MV-4-11 (cell line): Measurements from ENCODE around the gene MMP17.
A peak's percentile ranks its signal among the peaks of the same experiment; 100 is the strongest.
"Not testable (repeated sequence)": the region's sequence is repeated elsewhere in the genome, so short reads cannot be mapped to it uniquely, and the experiment has no call there.

Experiments used
- DNase-seq: peaks from one replicate; lab custom pipeline; 2025; lab: John Stamatoyannopoulos, UW

Gene MMP17

DNA sequence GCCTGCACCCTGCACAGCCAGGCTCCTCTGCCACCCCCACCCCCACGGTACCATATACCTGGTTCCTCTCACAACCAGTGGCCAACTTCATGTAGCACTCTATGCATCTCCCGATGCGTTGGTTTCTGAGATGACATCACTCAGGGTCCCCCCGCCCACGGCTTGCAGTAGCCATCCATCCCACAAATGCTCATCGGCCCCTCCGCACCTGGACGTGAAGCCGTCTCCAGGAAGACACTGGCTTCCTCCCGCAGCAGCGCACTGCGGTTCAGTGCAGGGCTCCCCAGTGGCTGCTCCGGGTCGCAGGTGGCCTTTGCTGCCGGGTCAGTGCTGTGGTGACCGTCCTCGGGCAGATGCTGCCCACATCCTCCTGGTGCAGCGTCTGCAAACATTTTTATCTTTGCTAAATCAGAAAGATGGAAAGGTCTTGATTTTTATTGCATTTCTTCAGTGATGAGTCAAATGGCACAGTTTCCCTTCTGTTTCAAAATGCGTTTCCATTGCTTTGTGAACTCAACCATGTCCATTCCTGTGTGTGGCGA lies 27.5 kb upstream of the MMP17 start:
- DNase-seq = no peak

DNA sequence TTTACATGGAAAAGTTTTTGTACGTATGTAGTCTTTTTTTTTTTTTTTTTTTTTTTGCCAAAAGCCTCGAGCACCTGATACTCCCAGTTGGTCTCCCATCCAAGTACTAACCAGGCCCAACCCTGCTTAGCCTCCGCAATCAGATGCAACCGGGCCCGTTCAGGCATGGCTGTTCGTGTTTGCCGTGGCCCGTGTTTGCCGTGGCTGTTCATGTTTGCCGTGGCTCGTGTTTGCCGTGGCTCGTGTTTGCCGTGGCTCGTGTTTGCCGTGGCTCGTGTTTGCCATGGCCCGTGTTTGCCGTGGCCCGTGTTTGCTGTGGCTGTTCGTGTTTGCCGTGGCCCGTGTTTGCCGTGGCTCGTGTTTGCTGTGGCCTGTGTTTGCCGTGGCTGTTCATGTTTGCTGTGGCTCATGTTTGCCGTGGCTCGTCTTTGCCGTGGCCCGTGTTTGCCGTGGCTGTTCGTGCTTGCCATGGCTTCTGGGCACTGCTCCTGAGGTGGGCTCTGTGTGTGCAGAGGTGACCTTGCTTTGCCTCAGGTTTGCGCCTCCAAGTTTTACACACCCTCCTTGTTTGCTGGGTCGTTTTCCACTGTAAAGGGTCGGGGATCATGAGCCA lies 26.8 kb upstream of the MMP17 start:
- DNase-seq = no peak

DNA sequence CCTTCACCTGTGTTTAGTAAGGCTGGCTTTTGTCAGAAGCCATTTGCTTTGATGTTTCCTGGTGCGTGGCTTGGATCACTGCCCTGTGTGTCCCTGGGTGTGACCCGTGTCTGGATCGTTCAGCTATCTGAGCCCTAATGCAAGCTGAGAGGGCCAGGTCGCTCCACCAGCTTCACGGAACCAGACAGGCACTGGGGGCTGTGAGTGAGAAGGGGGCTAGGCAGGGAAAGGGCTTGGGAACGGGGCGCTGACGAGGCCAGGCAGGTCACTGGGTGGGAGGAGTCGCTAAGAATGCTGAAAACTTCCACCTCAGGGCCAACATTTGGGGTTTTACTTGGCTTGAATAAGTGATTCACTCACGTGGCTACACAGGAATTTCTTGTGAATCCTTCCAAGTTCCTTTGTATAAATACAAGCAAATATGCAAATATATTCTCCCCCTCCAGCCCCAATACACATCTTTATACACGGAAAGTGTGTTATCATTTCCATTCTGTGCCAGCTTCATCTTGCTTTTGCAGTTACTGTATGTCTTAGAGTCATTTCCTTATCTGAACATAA lies 24.2 kb upstream of the MMP17 start:
- DNase-seq = peak; percentile 22

DNA sequence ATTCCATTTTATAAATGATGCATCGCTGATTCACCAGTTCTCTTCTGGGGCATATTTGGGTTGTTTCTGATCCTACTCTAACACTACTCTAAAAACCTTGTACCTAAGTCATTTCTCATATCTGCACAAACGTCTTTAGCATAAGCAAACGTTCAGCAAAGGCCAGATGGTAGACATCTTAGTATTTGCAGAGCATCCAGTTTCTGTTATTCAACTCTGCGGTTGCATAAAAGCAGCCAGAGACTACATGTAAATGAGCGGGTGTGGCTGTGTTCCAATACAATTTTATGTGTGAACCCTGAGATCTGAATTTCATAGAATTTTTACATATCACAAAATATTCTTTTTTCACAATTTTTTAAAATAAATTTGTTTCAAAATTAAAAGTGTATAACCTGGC lies 22.8 kb upstream of the MMP17 start:
- DNase-seq = no peak

DNA sequence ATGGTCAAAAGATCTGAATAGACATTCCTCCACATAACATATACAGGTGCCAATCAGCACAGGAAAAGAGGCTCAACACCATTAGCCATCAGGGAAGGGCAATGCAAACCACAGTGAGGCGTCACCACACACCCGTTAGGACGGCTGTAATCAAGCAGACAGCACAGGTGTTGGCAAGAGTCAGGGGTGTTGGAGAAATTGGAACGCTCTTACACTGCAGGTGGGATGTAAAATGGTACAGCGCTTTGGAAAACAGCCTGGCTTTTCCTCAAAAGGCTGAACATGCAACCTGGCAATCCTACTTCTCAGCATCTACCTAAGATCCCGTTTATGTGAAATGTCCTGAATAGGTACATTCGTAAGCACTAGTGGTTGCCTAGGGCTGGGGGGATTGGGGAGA lies 21.5 kb upstream of the MMP17 start:
- DNase-seq = no peak

DNA sequence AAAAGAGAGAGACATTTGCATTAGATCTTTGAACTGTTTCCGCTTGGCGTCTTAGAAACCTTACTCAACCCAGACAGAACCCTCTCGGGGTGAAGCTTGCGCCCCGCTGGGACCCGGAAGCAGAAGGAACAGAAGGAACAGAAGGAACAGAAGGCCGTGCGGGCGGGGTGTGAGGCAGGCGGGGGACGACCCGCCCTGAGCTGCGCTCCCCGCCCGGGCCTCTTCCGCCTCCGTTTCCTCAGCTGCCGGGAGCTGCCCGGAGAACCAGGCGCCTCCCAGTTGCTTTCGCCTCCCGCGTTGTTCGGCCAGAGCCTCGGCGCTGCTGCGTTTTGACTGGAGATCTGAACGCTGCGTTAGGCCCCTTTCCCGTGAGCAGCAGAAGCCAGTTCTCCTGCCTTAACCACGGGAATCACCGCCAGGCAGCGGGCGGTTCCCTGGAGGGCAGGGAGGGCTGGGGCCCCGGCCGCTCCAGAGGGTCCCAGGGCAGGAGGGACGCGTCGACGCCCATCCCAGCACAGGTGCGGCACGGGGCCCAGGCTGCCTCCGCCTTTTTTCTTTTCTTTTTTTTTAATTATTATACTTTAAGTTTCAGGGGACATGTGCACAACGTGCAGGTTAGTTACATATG lies 19.3 kb upstream of the MMP17 start:
- no peak for DNase-seq

DNA sequence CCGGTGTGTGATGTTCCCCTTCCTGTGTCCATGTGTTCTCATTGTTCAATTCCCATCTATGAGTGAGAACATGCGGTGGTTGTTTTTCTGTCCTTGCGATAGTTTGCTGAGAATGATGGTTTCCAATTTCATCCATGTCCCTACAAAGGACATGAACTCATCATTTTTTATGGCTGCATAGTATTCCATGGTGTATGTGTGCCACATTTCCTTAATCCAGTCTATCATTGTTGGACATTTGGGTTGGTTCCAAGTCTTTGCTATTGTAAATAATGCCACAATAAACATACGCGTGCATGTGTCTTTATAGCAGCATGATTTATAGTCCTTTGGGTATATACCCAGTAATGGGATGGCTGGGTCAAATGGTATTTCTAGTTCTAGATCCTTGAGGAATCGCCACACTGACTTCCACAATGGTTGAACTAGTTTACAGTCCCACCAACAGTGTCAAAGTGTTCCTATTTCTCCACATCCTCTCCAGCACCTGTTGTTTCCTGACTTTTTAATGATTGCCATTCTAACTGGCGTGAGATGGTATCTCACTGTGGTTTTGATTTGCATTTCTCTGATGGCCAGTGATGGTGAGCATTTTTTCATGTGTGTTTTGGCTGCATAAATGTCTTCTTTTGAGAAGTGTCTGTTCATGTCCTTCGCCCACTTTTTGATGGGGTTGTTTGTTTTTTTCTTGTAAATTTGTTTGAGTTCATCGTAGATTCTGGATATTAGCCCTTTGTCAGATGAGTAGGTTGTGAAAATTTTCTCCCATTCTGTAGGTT lies 18.5 kb upstream of the MMP17 start:
- not testable (repeated sequence) for DNase-seq

DNA sequence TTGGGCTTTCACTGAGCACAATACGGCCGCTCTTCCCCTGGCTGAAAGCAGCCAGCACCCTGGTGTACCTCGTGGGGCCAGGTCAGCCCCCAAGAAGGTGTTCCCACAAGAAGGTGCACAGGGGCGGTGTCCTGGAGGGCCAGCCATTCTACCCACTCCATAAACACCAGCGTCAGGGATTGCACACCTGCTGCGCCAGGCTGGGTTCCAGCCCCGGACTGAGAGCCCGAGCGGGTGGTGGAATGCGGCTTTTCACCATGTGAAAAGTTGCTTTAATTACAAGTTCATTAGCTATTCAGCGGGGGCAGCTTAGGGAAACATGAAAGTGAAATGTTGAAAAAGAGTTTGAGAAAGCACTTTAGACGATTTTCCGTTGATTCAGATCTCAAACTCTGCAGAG lies 17.5 kb upstream of the MMP17 start:
- DNase-seq = no peak

DNA sequence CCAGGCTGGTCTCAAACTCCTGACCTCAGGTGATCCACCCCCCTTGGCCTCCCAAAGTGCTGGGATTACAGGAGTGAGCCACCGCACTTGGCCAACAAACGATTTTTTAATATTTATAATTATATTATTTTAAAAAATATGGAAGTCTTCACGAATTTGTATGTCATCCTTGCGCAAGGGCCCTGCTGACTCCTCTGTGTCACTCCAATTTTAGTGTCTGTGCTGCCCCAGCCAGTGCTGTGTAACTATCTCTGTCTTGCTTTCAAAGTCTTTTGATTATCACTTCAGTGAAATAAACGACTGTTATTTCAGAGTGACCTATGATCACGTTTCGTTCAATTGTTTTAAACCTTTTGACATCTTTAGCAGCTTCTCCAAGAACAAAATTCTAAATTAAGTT lies 13.1 kb upstream of the MMP17 start:
- DNase-seq = no peak

DNA sequence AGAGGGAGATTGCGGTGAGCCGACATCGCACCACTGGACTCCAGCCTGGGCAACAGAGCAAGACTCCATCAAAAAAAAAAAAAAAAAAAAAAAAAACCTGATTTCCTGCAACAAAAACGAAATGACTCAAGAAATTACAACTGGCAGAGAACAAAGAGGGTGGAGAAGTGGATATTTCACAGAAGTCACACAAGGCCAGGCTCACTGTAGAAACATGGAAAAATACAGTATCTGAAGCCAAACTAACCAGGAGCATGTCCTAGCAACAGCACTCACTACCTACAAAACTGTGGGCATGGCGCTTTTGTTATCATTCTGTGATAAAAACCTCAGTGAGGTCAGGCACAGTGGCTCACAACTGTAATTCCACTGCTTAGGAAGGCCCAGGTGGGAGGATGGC lies 11.7 kb upstream of the MMP17 start:
- no peak for DNase-seq

DNA sequence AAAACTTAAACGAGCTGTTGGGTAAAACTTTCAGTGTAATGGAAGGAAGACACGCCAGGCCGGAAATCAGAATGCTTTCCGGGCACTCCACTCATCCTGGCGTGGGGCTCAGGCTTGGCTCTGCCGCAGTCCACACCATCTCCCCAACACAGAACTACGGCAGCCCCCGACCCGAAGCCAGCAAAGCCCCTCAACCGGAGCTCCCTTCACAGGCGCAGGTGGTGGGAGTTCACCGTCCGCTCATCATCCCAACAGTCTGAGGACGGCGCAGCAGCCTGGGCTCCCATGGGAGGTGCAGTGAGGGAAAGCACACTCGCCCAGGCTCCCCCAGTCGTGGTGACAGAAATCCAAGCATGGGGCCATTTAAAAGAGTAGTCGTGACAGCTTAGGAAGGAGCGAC lies 11.0 kb upstream of the MMP17 start:
- no peak for DNase-seq

DNA sequence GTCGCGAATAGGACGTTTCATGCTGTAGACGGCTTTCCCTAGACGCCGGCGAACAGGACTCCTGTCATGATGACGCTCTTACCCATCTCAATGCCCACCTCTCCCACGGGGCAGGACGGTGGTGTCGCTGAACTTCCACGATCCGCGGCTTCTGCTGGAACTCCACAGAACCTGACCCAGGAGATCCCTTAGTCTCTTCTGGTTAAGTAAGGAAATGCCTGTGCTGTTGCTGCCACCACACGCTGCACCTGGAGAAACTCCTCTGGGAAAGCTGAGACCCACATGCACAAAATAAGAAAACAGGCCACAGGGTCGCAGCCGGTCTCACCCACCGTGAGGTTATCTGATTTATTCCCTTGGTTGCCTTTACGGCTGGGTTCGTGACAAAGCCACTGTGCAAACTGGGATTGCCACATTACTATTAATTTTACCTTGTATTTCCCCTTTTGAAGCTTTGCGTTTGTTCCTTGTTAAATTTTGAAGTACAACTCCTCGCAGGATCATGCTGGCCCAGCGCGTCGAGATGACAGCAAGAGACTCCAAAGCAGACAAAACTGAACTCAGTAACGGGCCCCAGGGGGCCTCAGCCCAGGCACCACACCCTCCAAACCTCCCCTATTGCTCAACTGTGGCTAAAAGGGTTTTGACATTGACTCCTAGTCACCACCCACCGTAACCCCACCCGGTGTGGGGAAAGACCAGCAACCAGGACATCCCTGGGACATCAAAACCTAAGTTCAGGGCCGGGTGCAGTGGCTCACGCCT lies 9.2 kb upstream of the MMP17 start:
- DNase-seq = peak; percentile 93

DNA sequence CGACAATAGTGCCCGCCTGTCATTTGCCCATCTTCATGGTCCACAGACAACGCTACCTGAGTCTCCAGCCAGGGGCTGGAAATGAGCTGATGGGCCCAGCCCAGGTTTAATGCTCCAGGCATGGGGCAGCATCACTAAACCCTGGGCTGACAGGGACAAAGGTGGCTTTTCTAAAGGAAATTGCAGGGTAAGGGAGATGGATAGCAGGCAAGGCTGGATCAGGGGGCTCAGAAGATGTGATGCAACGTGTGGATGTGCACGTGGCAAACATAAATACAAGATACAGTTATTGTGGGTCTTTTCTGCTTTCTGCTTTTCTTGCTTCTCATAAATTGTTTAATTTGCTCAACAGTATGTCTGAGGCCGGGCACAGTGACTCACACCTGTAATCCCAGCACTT lies 3.7 kb upstream of the MMP17 start:
- no peak for DNase-seq

DNA sequence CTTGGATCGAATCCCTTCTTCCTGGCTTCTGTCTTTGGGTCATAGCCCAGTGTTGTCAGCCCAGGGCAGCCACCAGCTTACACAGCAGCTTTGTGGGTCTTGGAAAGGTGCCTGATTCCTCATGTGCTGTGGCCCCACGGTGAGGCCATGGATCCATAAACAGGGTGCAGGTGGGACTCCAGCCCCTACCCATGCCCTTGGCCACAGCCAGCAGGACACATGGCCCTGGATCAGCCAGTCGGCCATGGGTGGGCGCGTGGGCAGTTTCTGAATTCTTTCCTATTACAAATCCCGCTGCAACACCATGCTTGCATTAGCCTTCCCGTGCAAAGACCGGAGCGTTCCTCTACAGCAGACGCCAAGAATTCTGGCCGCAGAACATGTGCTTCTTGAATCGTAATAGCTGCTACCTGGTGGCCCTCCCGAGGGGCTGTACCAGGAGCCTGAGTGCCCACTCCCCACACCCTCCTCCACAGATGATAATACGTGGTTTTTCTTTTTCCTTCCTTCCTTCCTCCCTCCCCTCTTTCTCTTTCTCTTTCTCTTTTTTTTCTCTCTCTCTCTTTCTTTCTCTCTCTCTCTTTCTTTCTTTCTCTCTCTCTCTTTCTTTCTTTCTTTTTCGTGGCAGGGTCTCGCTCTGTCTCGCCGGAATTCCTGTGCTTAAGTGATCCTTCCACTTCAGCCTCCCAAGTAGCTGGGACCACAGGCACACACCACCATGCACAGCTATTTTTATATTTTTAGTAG lies 2.9 kb upstream of the MMP17 start:
- DNase-seq = no peak

DNA sequence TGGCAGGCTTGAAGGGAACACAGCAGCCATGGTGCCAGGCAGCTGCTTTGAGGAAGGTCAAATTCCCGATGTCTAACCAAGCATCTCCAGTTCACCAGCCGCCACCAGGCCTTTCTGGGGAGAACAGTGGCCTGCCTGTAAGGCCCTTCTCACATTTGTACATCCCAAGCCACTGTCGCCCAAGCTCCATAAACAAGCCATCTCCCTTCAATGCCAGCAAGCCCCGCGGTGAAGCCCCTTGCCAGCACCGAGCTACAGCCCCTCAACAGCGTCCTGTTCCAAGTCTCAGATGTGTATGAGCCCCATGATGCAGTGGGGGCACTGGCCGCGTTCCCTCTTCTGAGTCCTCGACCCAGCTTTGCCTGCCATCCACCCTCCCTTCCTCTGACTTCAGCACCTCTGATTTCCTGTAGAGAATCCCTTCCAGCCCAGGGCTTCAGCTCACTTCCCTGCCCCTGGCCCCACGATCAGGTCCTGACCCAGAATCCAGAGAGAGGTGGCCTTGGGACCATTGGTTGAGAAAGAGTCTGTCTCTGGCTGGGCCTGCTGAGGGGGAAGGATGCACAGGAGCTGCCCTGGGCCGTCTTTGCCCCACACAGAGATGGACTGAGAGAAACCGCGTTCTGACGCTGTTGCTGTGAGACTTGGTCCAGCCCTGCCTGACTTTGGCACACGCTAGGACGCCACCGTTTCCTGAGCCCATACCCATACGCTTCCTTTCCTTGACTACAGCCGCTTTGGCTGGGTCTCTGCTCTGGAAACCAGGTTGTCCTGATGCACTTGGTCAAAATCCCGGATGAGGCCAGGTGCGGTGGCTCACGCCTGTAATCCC lies 1.9 kb upstream of the MMP17 start:
- DNase-seq = no peak

DNA sequence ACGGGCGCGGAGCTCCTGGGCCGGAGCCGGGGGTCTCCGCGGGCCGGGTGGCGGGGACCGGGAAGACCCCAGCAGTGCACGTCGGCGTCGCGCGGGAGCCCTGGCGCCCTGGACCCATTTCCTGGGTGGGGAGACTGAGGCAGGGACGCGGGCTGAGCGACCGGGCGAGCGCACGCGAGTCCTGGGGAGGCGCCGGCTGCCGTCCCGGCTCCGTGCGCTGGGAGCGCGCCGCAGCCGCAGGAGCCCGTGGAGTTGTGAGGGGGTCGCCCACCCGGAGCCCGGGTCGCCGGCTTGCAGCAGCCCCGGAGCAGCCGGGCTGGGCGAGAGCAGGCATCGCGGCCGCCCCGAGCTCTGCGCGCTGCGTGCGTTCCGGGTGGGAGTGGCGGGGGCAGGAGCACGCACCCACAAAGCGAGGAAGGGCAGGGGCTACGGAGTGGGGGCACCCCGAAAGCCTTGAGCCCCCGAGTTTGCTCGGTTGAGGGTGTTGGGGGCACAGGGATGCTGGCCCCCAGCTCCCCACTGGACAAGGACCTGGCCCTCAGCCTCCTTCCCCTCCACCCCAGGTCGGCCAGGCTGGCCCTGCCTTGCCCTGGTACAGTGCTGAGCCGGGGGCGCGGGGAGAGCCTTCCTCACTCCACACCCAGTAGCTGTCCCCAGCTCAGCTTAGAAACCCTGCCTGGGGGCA lies 620 bp downstream of the MMP17 start:
- no peak for DNase-seq

DNA sequence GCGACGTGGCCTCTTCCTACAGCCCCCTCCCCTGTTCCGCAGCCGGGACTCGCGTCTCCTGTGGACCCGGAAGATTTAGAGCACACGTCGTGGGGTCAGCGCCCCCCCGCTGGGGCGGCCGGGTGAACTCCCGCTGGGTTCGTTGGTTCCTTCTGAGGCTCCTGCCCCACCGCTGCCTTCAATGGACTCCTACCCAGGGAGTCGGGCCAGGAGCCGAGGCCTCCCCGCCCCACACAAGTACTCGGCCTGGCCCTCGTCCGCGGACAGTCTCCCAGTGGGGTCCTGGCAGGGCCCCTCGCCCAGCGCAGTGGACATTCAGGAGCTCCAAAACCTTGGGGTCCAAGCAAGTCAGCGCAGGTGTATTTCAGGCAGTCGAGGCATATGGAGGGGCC lies 1.2 kb downstream of the MMP17 start:
- no peak for DNase-seq

DNA sequence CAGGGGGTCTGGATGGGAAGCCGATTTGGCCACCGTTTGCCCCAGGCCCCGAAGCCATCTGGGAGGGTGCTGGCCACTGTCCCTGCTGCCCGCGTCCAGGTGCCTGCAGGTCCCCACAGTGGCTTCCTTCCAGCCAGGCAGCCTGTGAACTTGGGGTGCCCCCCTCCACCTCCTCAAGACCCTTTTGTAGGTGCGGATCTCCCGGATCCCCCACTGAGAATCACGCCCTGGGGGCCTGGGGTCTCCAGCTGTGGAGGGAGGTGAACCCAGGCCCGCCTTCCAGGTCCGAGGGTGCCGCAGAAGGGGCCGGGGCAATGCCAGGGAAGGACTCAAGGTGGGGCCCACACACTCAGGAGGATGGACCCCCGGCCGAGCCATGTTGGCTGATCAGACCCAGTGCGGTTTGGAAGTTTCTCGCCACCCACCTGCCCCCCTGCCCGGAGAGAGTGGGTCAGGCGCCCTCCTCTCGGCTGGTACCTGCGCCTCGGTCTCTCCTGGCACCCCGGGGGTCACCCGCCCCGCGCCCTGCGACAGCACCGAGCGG lies 1.7 kb downstream of the MMP17 start:
- DNase-seq = no peak

DNA sequence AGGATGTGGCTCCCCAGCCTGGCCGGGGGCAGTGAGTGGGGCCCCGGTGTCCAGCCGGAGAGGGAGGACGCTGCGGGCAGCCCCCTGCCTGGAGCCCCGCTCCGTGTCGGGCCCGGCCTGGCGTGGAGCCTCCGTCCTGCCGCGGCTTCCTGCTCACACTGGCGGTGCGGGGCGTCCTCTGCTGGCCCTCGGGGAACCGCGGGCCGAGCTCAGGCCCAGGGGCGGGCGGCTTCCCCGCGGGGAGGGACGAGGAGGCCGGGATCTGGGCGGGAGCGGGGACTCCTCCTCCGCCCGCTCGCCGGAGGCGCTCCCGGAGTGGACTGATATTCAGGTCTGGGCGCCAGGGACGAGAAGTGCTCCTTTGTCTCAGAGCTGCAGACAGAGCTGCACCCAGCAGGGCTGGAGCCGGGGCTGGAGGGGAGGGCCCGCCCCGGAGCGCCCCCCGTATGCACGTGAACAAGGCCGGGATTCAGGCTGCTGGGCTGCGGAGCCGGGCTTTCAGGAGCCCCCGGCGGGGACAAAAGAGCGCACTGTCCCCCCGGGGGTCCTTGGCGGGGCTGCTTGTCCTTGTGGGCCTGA lies 2.2 kb downstream of the MMP17 start:
- DNase-seq = peak; percentile 40
